Ecto neural progenitor cell (in vitro differentiated cells): Measurements from ENCODE around the gene TBC1D3L.
"Not testable (repeated sequence)": the region's sequence is repeated elsewhere in the genome, so short reads cannot be mapped to it uniquely, and the experiment has no call there.

Experiments used
- DNase-seq: peaks from one replicate; pipeline ENCODE4 v3.0.0-alpha.2; 2018; ENCODE audit warnings: low spot score

TBC1D3L gene

GRCh38 chr17:37988960-37989359, at the start of gene TBC1D3L:
Gene TBC1D3L (minus strand): TSS chr17:37989060. CDS start chr17:37987520, 1,540 bp downstream.
- DNase-seq = not testable (repeated sequence)

- not testable (repeated sequence) for DNase-seq
Measured at GRCh38 chr17:38003676-38004075, 14.8 kb upstream of the TBC1D3L start, which contains the start of gene TBC1D3D. Gene TBC1D3D (plus strand): TSS chr17:38003976. CDS start chr17:38005561, 1,585 bp downstream.
